ENCODE results near the gene LALBA.
A peak's percentile ranks its signal among the peaks of the same experiment; 100 is the strongest.
"Not testable (repeated sequence)": the region's sequence is repeated elsewhere in the genome, so short reads cannot be mapped to it uniquely, and the experiment has no call there.

Gene LALBA

GRCh38 chr12:48569946-48570345 is at the start of gene LALBA:
Gene LALBA (minus strand): TSS chr12:48570046. CDS start chr12:48570020, 26 bp downstream.
- DNase-seq: no peak

- DNase-seq: peak; percentile 81
Measured at GRCh38 chr12:48618541-48618940, 48.7 kb upstream of the LALBA start.

GRCh38 chr12:48615681-48616080 is 45.8 kb upstream of the LALBA start:
- no peak for DNase-seq

DNA sequence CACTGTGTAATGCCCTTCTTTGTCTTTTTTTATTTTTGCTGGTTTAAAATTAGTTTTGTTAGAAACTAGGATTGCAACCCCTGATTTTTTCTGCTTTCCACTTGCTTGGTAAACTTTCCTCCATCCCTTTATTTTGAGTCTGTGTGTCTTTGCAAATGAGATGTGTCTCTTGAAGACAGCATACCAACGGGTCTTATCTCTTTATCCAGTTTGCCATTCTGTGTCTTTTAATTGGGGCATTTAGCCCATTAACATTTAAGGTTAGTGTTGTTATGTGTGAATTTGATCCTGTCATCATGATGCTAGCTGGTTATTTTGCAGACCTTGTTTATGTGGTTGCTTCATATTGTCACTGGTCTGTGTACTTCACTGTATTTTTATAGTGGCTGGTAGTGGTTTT is 43.5 kb upstream of the LALBA start:
- DNase-seq: no peak

DNA sequence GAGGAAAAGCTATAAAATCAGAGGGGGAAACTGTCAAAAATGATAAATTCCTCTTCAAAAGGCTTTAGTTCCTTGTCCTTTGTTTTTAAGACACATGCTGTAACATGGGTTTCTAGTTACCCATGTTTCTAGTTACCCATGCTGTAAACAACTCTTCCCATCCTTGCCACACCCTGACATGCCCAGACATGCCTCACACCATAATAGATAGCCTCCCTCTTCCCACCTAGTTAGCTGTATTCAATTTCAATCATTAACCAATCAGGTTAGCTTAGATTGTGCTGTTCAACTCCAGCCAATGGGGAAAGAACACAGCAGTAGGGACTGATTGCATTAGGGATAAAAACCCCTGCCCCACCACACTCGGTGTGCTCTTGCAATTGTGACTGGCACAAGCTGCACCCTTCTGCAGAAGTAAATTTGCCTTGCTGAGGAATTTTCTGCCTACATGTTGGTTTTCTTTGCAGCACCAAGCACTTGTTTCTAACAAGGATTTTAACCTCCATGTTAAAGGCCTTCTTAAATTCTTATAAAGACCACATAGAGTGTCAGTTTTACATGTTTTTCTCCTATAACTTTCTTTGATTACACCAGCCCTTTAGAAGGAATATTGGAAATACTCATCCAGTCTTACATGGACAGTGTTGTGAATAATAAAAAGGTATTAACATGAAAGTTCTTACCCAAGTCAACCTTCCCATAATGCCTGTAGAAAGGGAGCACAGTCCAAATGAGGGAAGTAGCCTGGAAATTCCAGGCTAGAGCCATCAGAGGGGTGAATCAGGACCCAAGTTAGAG is 32.5 kb upstream of the LALBA start:
- DNase-seq: no peak

GRCh38 chr12:48601013-48601756 is 31.3 kb upstream of the LALBA start:
- no peak for DNase-seq

DNA sequence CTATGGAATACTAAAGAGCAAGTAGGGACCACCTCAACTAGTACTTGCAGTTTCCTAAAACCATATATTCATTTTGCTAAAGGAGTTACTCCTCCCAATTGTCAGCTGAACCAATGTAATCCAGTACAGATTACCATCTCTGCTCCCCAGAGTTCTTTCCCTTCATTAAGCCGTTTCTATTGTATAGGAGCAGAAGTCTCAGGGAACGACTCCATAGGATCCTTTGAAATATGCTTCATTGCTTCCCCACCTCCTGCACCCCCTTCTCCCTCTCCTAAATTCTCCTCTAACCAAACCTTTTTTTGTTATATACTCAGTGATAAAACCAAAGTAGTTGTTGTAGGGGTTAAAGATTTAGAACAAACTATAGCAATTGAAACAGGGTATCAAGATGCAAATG is 30.7 kb upstream of the LALBA start:
- no peak for DNase-seq

GRCh38 chr12:48592591-48593086 is 22.8 kb upstream of the LALBA start:
- no peak for DNase-seq

GRCh38 chr12:48586361-48586760 is 16.5 kb upstream of the LALBA start:
- DNase-seq: no peak

GRCh38 chr12:48583728-48584127 is 13.9 kb upstream of the LALBA start:
- DNase-seq: no peak

- no peak for DNase-seq
Measured at GRCh38 chr12:48580831-48581230, 11.0 kb upstream of the LALBA start.

GRCh38 chr12:48572326-48572725 is 2.5 kb upstream of the LALBA start:
- DNase-seq: no peak

DNA sequence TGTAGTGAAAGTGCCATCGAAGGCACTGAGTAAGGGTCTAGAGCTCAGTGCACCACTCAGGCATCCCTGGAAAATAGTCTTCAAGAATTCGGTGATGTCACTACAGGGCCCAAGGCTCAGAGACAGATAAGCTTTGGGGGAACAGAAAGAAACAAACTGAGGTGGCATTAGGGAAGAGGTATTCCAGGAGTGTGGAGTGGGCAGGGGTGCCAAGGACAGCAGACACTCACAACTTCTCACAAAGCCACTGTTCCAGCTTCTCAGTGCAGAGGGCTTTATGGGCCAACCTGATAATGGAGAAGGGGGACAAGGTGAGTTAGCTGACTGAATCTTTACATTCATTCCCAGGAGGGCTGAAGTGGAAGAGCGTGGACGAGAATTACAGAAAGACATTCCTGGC is 2.1 kb downstream of the LALBA start:
- DNase-seq: no peak

GRCh38 chr12:48557919-48558318 is 11.9 kb downstream of the LALBA start:
- no peak for DNase-seq

DNA sequence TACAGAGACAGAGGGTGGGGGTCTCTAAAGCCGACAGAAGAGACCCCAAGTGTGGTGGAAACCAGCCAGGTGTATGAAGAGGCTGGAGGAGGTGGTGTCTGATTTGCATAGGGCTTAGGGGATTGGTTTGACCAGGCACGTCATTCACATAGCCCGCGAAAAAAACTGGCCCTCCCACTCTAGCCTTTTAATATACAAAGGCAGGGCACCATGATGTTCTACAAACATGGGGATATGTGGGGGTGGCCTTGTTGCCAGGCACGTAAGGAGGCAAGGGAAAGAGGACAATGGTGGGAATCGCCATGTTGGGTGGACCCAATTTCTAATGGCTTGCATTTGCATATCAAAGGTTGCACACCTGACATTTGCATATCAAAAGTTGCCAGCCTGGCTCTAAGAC is 13.2 kb downstream of the LALBA start:
- DNase-seq: no peak

DNA sequence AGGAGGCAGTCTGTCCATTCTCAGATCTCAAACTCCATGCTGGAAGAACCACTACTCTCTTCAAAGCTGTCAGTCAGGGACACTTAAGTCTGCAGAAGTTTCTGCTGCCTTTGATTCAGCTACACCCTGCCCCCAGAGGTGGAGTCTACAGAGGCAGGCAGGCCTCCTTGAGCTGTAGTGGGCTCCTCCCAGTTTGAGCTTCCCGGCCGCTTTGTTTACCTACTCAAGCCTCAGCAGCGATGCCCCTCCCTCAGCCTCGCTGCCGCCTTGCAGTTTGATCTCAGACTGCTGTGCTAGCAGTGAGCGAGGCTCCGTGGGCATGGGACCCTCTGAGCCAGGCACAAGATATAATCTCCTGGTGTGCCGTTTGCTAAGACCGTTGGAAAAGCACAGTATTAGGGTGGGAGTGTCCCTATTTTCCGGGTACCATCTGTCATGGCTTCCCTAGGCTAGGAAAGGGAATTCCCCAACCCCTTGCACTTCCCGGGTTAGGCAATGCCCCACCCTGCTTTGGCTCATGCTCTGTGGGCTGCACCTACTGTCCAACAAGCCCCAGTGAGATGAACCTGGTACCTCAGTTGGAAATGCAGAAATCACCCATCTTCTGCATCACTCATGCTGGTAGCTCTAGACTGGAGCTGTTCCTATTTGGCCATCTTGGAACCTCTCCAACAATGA is 16.0 kb downstream of the LALBA start:
- not testable (repeated sequence) for DNase-seq

GRCh38 chr12:48551636-48552035 is 18.2 kb downstream of the LALBA start:
- DNase-seq: not testable (repeated sequence)

- DNase-seq: not testable (repeated sequence)
Measured at GRCh38 chr12:48547012-48547411, 22.8 kb downstream of the LALBA start.

DNA sequence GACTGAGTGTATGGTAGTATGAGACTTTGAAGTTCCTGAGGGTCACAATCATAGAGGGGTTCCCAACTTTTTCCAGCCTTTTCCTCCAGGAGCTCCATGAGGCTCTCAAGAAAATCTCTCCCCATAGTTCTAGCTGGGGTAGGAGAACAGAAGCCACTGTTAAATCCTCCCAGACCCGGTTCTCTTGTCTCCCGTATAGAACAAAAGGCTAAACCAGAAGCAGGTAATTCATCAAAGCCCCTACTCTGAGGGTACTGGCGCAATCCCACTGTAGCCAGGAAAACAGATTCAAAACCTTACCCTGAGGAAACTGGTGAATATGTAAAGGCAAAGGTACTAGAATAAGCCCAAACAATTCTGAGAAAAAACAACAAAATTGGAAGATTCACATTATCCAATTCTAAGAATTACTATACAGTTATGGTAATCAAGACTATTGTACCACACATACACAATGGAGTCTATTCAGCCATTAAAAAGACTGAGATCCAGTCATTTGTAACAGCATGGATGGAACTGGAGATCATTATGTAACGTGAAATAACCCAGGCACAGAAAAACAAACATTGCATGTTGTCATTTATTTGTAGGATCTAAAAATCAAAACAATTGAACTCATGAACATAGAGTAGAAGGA is 23.9 kb downstream of the LALBA start:
- no peak for DNase-seq

GRCh38 chr12:48542300-48542928 is 27.4 kb downstream of the LALBA start:
- peak; percentile 70 for DNase-seq

GRCh38 chr12:48536602-48537001 is 33.2 kb downstream of the LALBA start:
- no peak for DNase-seq

DNA sequence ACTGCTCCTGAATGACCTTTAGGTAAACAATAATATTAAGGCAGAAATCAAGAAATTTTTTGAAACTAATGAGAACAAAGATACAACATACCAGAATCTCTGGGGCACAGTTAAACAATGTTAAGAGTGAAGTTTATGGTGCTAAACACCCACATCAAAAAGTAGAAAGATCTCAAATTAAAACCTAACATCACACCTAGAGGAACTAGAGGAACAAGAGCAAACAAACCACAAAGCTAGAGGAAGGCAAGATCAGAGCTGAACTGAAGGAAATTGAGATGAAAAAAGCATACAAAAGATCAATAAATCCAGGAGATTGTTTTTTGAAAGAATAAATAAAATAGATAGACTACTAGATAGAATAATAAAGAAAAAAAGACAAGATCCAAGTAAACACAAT is 37.2 kb downstream of the LALBA start:
- DNase-seq: no peak

All from activated CD8-positive, alpha-beta memory T cell treated with anti-CD3 and anti-CD28 coated beads, Interleukin-2, amount 50 U/mL, for 48 hours (primary cell).